Activated CD4-positive, alpha-beta T cell treated with anti-CD3 and anti-CD28 coated beads, Interleukin-2, amount 50 U/mL, for 48 hours (primary cell): ENCODE results near the gene KCNAB1.

Experiments used
- DNase-seq, 2 experiments: peaks; one replicate each; pipeline ENCODE4 v3.0.0-alpha.2; 2020

Gene KCNAB1

DNA sequence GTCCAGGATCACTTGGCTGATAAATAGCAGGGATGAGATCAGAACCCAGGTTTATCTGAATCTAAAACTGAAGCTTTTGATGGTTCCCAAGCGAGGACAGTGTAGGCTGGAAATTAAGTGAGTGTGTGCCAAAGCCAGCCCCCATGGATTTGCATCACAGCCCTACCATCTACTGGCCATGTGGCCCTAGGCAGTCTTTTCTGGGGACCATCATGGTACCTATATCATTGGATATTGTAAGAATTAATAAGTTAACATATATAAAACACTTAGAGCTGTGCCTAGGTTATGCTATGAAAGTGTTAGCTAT, 467.3 kb downstream of the KCNAB1 start:
- DNase-seq, result no peak
